Mesodermal cell (in vitro differentiated cells): ENCODE results near the gene IFI27L1.

Experiments
- H3K27ac ChIP-seq: 2 replicates; pipeline ENCODE4 v1.7.0; 2013; ENCODE audit warnings: mild to moderate bottlenecking, low read depth, low read length, moderate library complexity; ENCODE audit not compliant: severe bottlenecking
- H3K36me3 ChIP-seq: 2 replicates; pipeline ENCODE4 v1.7.1; 2013; ENCODE audit warnings: mild to moderate bottlenecking, low read length, moderate library complexity; ENCODE audit not compliant: control insufficient read depth, insufficient read depth
- H3K4me1 ChIP-seq: one replicate; pipeline ENCODE4 v1.7.1; 2013; ENCODE audit warnings: mild to moderate bottlenecking, low read length; ENCODE audit not compliant: insufficient read depth, control insufficient read depth, poor library complexity, severe bottlenecking
- H3K4me3 ChIP-seq: 2 replicates; pipeline ENCODE4 v1.7.0; 2013; ENCODE audit warnings: low read length, control low read depth, mild to moderate bottlenecking; ENCODE audit not compliant: insufficient read depth, poor library complexity, severe bottlenecking; ENCODE audit errors: extremely low read depth
- H3K9me3 ChIP-seq: 2 replicates; pipeline ENCODE4 v1.7.1; 2013; ENCODE audit warnings: mild to moderate bottlenecking, low read length, moderate library complexity; ENCODE audit not compliant: control insufficient read depth
- WGBS, 2 experiments: methylation state at CpG; one replicate each; pipeline ENCODE4 v1.1.5; 2013; ENCODE audit warnings: missing lambda C conversion rate in 2 of 2; ENCODE audit not compliant: insufficient coverage in 2 of 2; 5-methylcytosine and 5-hydroxymethylcytosine counted together

The IFI27L1 gene

GRCh38 chr14:94042433-94043091, 38.5 kb upstream of the IFI27L1 start:
- 94 to 95% methylated on average over 9 to 12 of the region's 12 CpGs for WGBS, 2 experiments
- Histone ChIP-seq H3K9me3 (no peaks in the 10 kb centered on the region), H3K27ac (no peak overlapping the region), H3K4me1 (no peaks in the 10 kb centered on the region), H3K4me3 (no peak overlapping the region), H3K36me3 (peaks cover 30% of the 10 kb centered on the region)

- no peaks in the 10 kb centered on the region for H3K9me3 ChIP-seq
- 96 to 97% methylated on average over 10 of the region's 13 CpGs for WGBS, 2 experiments
- H3K4me3 ChIP-seq = no peak overlapping the region
- H3K36me3 ChIP-seq = peaks cover 37% of the 10 kb centered on the region
- H3K27ac ChIP-seq = no peak overlapping the region
- no peaks in the 10 kb centered on the region for H3K4me1 ChIP-seq
Observed at GRCh38 chr14:94043111-94043755, 37.9 kb upstream of the IFI27L1 start.

GRCh38 chr14:94043756-94044475, 37.2 kb upstream of the IFI27L1 start:
- Histone ChIP-seq H3K4me3 (no peak overlapping the region), H3K4me1 (no peaks in the 10 kb centered on the region), H3K36me3 (peaks cover 43% of the 10 kb centered on the region), H3K27ac (no peak overlapping the region), H3K9me3 (no peaks in the 10 kb centered on the region)
- WGBS, 2 experiments = 93 to 95% methylated on average over 10 to 12 of the region's 14 CpGs

- 94 to 96% methylated on average over 12 to 18 of the region's 20 CpGs for WGBS, 2 experiments
- no peaks in the 10 kb centered on the region for H3K4me1 ChIP-seq
- no peak overlapping the region for H3K27ac ChIP-seq
- peaks cover 50% of the 10 kb centered on the region for H3K36me3 ChIP-seq
- H3K9me3 ChIP-seq = no peaks in the 10 kb centered on the region
- no peak overlapping the region for H3K4me3 ChIP-seq
Observed at GRCh38 chr14:94044476-94045091, 36.5 kb upstream of the IFI27L1 start.

- WGBS, 2 experiments = 94 to 98% methylated on average over 7 of the region's 8 CpGs
- H3K27ac ChIP-seq = no peak overlapping the region
- no peaks in the 10 kb centered on the region for H3K9me3 ChIP-seq
- H3K4me1 ChIP-seq = no peaks in the 10 kb centered on the region
- H3K4me3 ChIP-seq = no peak overlapping the region
- H3K36me3 ChIP-seq = peaks cover 55% of the 10 kb centered on the region
Observed at GRCh38 chr14:94045101-94045500, 36.0 kb upstream of the IFI27L1 start.

GRCh38 chr14:94045563-94046345, 35.4 kb upstream of the IFI27L1 start:
- H3K4me1 ChIP-seq = no peaks in the 10 kb centered on the region
- H3K4me3 ChIP-seq = no peak overlapping the region
- 97 to 99% methylated on average over 17 to 19 of the region's 19 CpGs for WGBS, 2 experiments
- no peak overlapping the region for H3K27ac ChIP-seq
- H3K9me3 ChIP-seq = no peaks in the 10 kb centered on the region
- peaks cover 62% of the 10 kb centered on the region for H3K36me3 ChIP-seq

- no peak overlapping the region for H3K4me3 ChIP-seq
- 93 to 100% methylated on average over 4 of the region's 7 CpGs for WGBS, 2 experiments
- no peak overlapping the region for H3K27ac ChIP-seq
- no peaks in the 10 kb centered on the region for H3K4me1 ChIP-seq
- no peaks in the 10 kb centered on the region for H3K9me3 ChIP-seq
- peaks cover 72% of the 10 kb centered on the region for H3K36me3 ChIP-seq
Observed at GRCh38 chr14:94046696-94047250, 34.3 kb upstream of the IFI27L1 start.

- 94 to 100% methylated on average over 3 of the region's 3 CpGs for WGBS, 2 experiments
- no peaks in the 10 kb centered on the region for H3K9me3 ChIP-seq
- H3K4me3 ChIP-seq = no peak overlapping the region
- no peak overlapping the region for H3K27ac ChIP-seq
- H3K36me3 ChIP-seq = peaks cover 79% of the 10 kb centered on the region
- no peaks in the 10 kb centered on the region for H3K4me1 ChIP-seq
Observed at GRCh38 chr14:94047581-94047980, 33.5 kb upstream of the IFI27L1 start.

GRCh38 chr14:94048691-94049624, 32.2 kb upstream of the IFI27L1 start:
- 95 to 100% methylated on average over 4 to 8 of the region's 10 CpGs for WGBS, 2 experiments
- Histone ChIP-seq H3K27ac (no peak overlapping the region), H3K36me3 (peaks cover 92% of the 10 kb centered on the region)

More at GRCh38 chr14:94048691-94049624, 32.2 kb upstream of the IFI27L1 start:
- H3K4me3 ChIP-seq = no peak overlapping the region
- H3K4me1 ChIP-seq = no peaks in the 10 kb centered on the region
- H3K9me3 ChIP-seq = no peaks in the 10 kb centered on the region
